CD4-positive, alpha-beta T cell (primary cell): ENCODE data around the gene PFN1. TPM values are rescaled to one million over a fixed set of nuclear protein-coding genes. Genes with fewer than 3 reads are reported as not detected.

Experiments
- ATAC-seq: fragments of 200-7000 bp; cut with Tn5 transposase; one replicate; pipeline ENCODE4 v1.10.0; 2022; ENCODE audit warnings: mild to moderate bottlenecking; ENCODE audit not compliant: poor library complexity
- CTCF ChIA-PET: fragments of 350-600 bp; sonication (Branson Sonifier 250); formaldehyde crosslinking; loops from one replicate; lab custom pipeline; 2021; ENCODE audit warnings: antibody characterized with exemption, inconsistent platforms; lab: Charles Lee
- POLR2A ChIA-PET: fragments of 350-600 bp; sonication (Branson Sonifier 250); formaldehyde crosslinking; loops from one replicate; lab custom pipeline; 2021; ENCODE audit warnings: antibody characterized with exemption, inconsistent platforms; lab: Charles Lee
- DNase-seq, 14 experiments: peaks; one replicate each; pipeline ENCODE4 v3.0.0-alpha.2; 2013 to 2020; ENCODE audit warnings: mixed read lengths in 2 of 14
- H3K27ac ChIP-seq, 2 donors: one replicate each; pipeline versions ENCODE4 v1.5.1 to v1.7.0; 2013; ENCODE audit warnings: low read length in 2 of 2, low read depth in 1 of 2, mild to moderate bottlenecking in 1 of 2
- H3K27me3 ChIP-seq, 2 experiments: 1 replicate in 1 of 2; 2 replicates in 1 of 2; pipeline versions ENCODE4 v1.6.1 to v1.7.0; 2013; ENCODE audit warnings: low read length in 2 of 2, control low read depth in 1 of 2, mild to moderate bottlenecking in 1 of 2, moderate library complexity in 1 of 2; ENCODE audit not compliant: insufficient read depth in 2 of 2, control insufficient read depth in 1 of 2
- H3K36me3 ChIP-seq: one replicate; pipeline ENCODE4 v1.6.1; 2013; ENCODE audit warnings: low read length, control low read depth; ENCODE audit not compliant: insufficient read depth
- H3K4me1 ChIP-seq: one replicate; pipeline ENCODE4 v1.6.1; 2013; ENCODE audit warnings: low read length, control low read depth; ENCODE audit not compliant: insufficient read depth
- H3K4me3 ChIP-seq: one replicate; pipeline ENCODE4 v1.5.1; 2013; ENCODE audit warnings: mild to moderate bottlenecking, low read length, moderate library complexity
- H3K9me3 ChIP-seq, 2 experiments: 1 replicate in 1 of 2; 2 replicates in 1 of 2; pipeline versions ENCODE4 v1.6.1 to v1.7.0; 2013; ENCODE audit warnings: low read length in 2 of 2, mild to moderate bottlenecking in 2 of 2, control low read depth in 1 of 2, moderate library complexity in 1 of 2; ENCODE audit not compliant: control insufficient read depth in 1 of 2, insufficient read depth in 1 of 2
- H3K27ac Mint-ChIP-seq: one replicate; pipeline ENCODE4 v1.8.0; 2020; ENCODE audit warnings: mixed read lengths
- H3K27me3 Mint-ChIP-seq: one replicate; pipeline ENCODE4 v1.8.0; 2021; ENCODE audit warnings: mixed read lengths
- H3K36me3 Mint-ChIP-seq: one replicate; pipeline ENCODE4 v1.8.0; 2021; ENCODE audit warnings: low read depth, mixed read lengths
- H3K4me1 Mint-ChIP-seq: one replicate; pipeline ENCODE4 v1.8.0; 2021; ENCODE audit warnings: low read depth, mixed read lengths
- H3K4me3 Mint-ChIP-seq: one replicate; pipeline ENCODE4 v1.8.0; 2020; ENCODE audit warnings: mild to moderate bottlenecking, mixed read lengths
- H3K9me3 Mint-ChIP-seq: one replicate; pipeline ENCODE4 v1.8.0; 2020; ENCODE audit warnings: mixed read lengths
- intact Hi-C, 2 experiments: fragments of 100-400 bp; cut with DNase I in 1 of 2; cut with micrococcal nuclease in 1 of 2; formaldehyde crosslinking; loops; one replicate each; pipeline versions ENCODE4 v1.15.1 to v1.9.0; 2023 to 2025; cut with DNase I, micrococcal nuclease
- total RNA-seq, 174 experiments: library from RNA in 2 of 174; stranded (reverse) in 2 of 174; gene quantifications; one replicate each; pipeline ENCODE4 v1.2.3 and lab custom pipeline; 2021 to 2026
- TF ChIP-seq, protein P1 (sequence below): fragments of 200-600 bp; IDR thresholded peaks from one replicate; pipeline ENCODE4 v1.8.0; 2022; ENCODE audit warnings: antibody characterized with exemption, mild to moderate bottlenecking

PFN1 gene
- total RNA-seq, 2 experiments from 2014 or later = 349 to 362 TPM

DNA sequence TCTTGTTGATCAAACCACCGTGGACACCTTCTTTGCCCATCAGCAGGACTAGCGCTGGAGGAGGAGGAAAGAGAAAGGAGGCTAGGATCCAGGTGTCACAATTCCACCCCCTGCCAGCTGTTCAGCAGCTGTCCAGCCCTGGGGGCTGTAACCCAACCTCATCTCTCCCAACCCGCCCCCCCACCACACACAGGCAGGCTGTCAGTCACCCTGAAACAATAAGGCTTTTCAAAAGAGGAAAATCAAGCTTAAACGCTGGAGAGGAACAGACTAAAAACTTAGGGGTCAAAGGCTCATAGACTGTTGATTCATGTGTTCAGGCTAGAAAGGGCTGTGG lies 2.4 kb downstream of the PFN1 start:
- H3K27ac Mint-ChIP-seq = peak overlapping the region; percentile 90
- Histone ChIP-seq H3K4me1 (peaks cover 71% of the 10 kb centered on the region), H3K36me3 (peaks cover 51% of the 10 kb centered on the region), H3K27me3 (no peaks in the 10 kb centered on the region), H3K4me3 (peak overlapping the region; percentile 99), H3K9me3 (peaks cover 0 to 3% of the 10 kb centered on the region in 2 experiments), H3K27ac (peak overlapping the region; percentile 61 to 98)
- no peaks in the 10 kb centered on the region for H3K27me3 Mint-ChIP-seq
- peaks cover 72% of the 10 kb centered on the region for H3K4me1 Mint-ChIP-seq
- TF ChIP-seq, protein P1, sequence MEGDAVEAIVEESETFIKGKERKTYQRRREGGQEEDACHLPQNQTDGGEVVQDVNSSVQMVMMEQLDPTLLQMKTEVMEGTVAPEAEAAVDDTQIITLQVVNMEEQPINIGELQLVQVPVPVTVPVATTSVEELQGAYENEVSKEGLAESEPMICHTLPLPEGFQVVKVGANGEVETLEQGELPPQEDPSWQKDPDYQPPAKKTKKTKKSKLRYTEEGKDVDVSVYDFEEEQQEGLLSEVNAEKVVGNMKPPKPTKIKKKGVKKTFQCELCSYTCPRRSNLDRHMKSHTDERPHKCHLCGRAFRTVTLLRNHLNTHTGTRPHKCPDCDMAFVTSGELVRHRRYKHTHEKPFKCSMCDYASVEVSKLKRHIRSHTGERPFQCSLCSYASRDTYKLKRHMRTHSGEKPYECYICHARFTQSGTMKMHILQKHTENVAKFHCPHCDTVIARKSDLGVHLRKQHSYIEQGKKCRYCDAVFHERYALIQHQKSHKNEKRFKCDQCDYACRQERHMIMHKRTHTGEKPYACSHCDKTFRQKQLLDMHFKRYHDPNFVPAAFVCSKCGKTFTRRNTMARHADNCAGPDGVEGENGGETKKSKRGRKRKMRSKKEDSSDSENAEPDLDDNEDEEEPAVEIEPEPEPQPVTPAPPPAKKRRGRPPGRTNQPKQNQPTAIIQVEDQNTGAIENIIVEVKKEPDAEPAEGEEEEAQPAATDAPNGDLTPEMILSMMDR = no peak
- CTCF ChIA-PET = interaction anchor here (0.7 to 2.3 kb wide), 3 partner anchors 21 to 157 kb away, joined by 3 to 7 read pairs (median 3); partner anchors contain the start of genes CHRNE, GLTPD2 and SPAG7
- H3K9me3 Mint-ChIP-seq = no peaks in the 10 kb centered on the region
- POLR2A ChIA-PET = interaction anchor here (0.9 to 13.9 kb wide), 8 partner anchors 9 to 103 kb away, joined by 3 to 350 read pairs (median 4); partner anchors contain the start of genes CHRNE, INCA1, KIF1C and SPAG7
- peaks cover 69% of the 10 kb centered on the region for H3K36me3 Mint-ChIP-seq
- intact Hi-C loops = loop anchor here (5.0 kb wide), 2 partner anchors 101 to 234 kb away; partner anchors contain the start of gene ARRB2 (in 2 of the 2)
- H3K4me3 Mint-ChIP-seq = peak overlapping the region; percentile 99
- ATAC-seq = no peak
- DNase-seq = no peak

DNA sequence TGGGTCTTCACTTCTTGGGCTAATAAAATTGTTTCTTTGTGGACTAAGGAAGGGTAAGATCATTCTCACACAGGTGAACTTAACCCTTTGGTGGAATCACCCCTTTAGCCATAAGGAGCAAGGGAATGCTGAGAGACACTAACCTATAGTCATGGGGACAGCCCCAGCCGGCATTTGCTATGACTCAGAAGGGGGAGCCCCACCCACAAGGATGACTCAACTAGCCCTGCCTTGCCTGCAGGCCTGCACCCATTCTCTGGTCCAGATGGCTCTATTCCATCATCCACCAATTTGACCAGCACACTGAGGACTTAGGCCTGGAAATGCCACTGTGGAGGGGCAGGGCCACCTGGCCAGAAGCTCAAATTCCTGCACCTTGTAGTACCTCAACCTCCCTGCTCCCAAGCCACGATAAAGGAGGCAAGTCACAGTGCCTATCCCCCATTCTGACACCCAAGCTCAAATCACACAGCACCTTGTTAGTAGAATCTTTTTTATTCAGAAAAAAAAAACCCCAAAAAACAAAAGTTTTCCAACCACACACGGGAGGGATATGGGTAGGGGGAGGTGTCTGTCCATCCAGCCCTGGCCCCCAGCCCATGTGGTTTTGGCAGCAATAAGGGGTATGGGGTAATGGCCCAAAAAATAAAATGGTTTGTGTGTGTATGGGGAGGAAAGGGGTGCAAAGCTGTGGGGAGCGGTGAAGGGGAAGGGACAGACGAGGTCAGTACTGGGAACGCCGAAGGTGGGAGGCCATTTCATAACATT lies 3.0 kb downstream of the PFN1 start:
- H3K27me3 Mint-ChIP-seq = no peaks in the 10 kb centered on the region
- H3K4me1 Mint-ChIP-seq = peaks cover 69% of the 10 kb centered on the region
- H3K27me3 ChIP-seq = no peaks in the 10 kb centered on the region
- peak overlapping the region; percentile 99 for H3K4me3 ChIP-seq
- H3K4me1 ChIP-seq = peaks cover 70% of the 10 kb centered on the region
- ChIA-PET POLR2A (interaction anchor here (0.9 to 13.9 kb wide), 9 partner anchors 9 to 104 kb away, joined by 3 to 350 read pairs (median 5); partner anchors contain the start of genes C17orf107, CHRNE, INCA1 and KIF1C), CTCF (interaction anchor here (0.7 to 2.3 kb wide), 2 partner anchors 22 to 42 kb away, joined by 3 to 7 read pairs; partner anchors contain the start of genes CHRNE and SPAG7)
- H3K9me3 Mint-ChIP-seq = no peaks in the 10 kb centered on the region
- H3K27ac ChIP-seq = peak overlapping the region; percentile 61 to 98
- H3K9me3 ChIP-seq = peaks cover 0 to 3% of the 10 kb centered on the region in 2 experiments
- peak; percentile 31 to 87 (median 74) for DNase-seq
- peaks cover 51% of the 10 kb centered on the region for H3K36me3 ChIP-seq
- peaks cover 75% of the 10 kb centered on the region for H3K36me3 Mint-ChIP-seq
- H3K4me3 Mint-ChIP-seq = peak overlapping the region; percentile 99
- TF ChIP-seq, protein P1 = no peak
- H3K27ac Mint-ChIP-seq = peak overlapping the region; percentile 90
- peak; percentile 17 for ATAC-seq
- intact Hi-C loops = loop anchor here (5.0 kb wide), 2 partner anchors 102 to 233 kb away; partner anchors contain the start of gene ARRB2 (in 2 of the 2)

DNA sequence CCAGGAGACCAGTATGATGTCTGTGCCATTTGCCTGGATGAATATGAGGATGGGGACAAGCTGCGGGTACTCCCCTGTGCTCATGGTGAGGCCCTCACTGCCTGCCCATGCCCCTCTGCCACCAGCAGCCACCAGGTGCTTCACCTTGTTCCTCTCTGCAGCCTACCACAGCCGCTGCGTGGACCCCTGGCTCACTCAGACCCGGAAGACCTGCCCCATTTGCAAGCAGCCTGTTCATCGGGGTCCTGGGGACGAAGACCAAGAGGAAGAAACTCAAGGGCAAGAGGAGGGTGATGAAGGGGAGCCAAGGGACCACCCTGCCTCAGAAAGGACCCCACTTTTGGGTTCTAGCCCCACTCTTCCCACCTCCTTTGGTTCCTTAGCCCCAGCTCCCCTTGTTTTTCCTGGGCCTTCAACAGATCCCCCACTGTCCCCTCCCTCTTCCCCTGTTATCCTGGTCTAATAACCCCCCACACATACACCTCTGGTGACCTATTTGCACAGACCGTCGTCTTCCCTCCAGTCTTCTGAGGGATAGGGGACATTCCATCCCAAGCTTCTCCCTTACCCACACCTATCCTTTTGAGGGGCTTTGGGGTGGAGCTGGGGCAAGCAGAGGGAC lies 3.7 kb downstream of the PFN1 start:
- peak overlapping the region; percentile 61 to 98 for H3K27ac ChIP-seq
- H3K27me3 ChIP-seq = no peaks in the 10 kb centered on the region
- ChIA-PET CTCF (no interaction called here), POLR2A (interaction anchor here (0.9 to 13.9 kb wide), 8 partner anchors 10 to 97 kb away, joined by 3 to 350 read pairs (median 4); partner anchors contain the start of genes C17orf107, CHRNE, INCA1 and KIF1C)
- Mint-ChIP-seq H3K4me3 (peak overlapping the region; percentile 99), H3K27ac (peak overlapping the region; percentile 90), H3K4me1 (peaks cover 71% of the 10 kb centered on the region), H3K36me3 (peaks cover 80% of the 10 kb centered on the region), H3K27me3 (no peaks in the 10 kb centered on the region), H3K9me3 (no peaks in the 10 kb centered on the region)
- TF ChIP-seq, protein P1 = no peak
- intact Hi-C loops = loop anchor here (5.0 kb wide), 4 partner anchors 42 to 232 kb away; partner anchors contain the start of genes ARRB2 (in 2 of the 2), CAMTA2 (in 1 of the 2) and CHRNE (in 1 of the 2)
- peaks cover 51% of the 10 kb centered on the region for H3K36me3 ChIP-seq
- peaks cover 67% of the 10 kb centered on the region for H3K4me1 ChIP-seq
- DNase-seq (peak in 2 of 14 experiments; percentile 26 to 41), ATAC-seq (no peak)
- H3K4me3 ChIP-seq = peak overlapping the region; percentile 99
- peaks cover 0 to 3% of the 10 kb centered on the region in 2 experiments for H3K9me3 ChIP-seq
